GM12878 (cell line): Measurements from ENCODE around the gene HAO1. TPM values are rescaled to one million over a fixed set of nuclear protein-coding genes. Genes with fewer than 3 reads are reported as not detected.

Experiments used
- ATAC-seq: fragments of 200-7000 bp; cut with Tn5 transposase; 3 replicates; pipeline ENCODE4 v1.9.1; 2020; ENCODE audit warnings: mild to moderate bottlenecking, moderate library complexity
- BruUV-seq: library from RNA; stranded (reverse); fragments of 400-500 nt; replicated peaks from 2 replicates; lab custom pipeline; 2021; lab: Mats Ljungman, UMichigan
- CTCF ChIA-PET: fragments of 300-600 bp; sonication (Branson Sonifier 250); formaldehyde crosslinking; extraction: SDS; loops from one replicate; lab custom pipeline; 2021; ENCODE audit warnings: inconsistent platforms; lab: Yijun Ruan, JAX
- POLR2A ChIA-PET: fragments of 350-600 bp; formaldehyde crosslinking; extraction: SDS; loops from one replicate; lab custom pipeline; 2021; ENCODE audit warnings: inconsistent platforms; lab: Charles Lee
- RAD21 ChIA-PET: fragments of 300-600 bp; sonication (Branson Sonifier 250); formaldehyde crosslinking; loops from one replicate; lab custom pipeline; 2023; ENCODE audit warnings: antibody characterized with exemption; ENCODE audit not compliant: unreplicated experiment; lab: Charles Lee
- SMC1A ChIA-PET: fragments of 300-600 bp; sonication (Branson Sonifier 250); formaldehyde crosslinking; loops from one replicate; lab custom pipeline; 2023; ENCODE audit not compliant: unreplicated experiment, uncharacterized antibody; lab: Charles Lee
- DNase-seq: peaks from one replicate; pipeline ENCODE4 v3.0.0-alpha.2; 2011; ENCODE audit warnings: low read depth, low spot score
- FAIRE-seq: peaks from 3 replicates; lab custom pipeline; 2011; peaks lifted over from hg19 to GRCh38; lab: Jason Lieb, UNC
- H2AFZ ChIP-seq: 2 replicates; pipeline ENCODE4 v1.6.0; 2011; ENCODE audit warnings: low read depth, low read length, control low read depth; ENCODE audit not compliant: control insufficient read depth
- H3K27ac ChIP-seq: 2 replicates; pipeline ENCODE4 v1.5.1; 2011; ENCODE audit warnings: control low read depth; ENCODE audit not compliant: control insufficient read depth, insufficient read depth
- H3K27me3 ChIP-seq, 2 experiments: replicated peaks in 1 of 2; 2 replicates each; pipeline versions ENCODE4 v1.6.0 to v1.6.1; 2011; ENCODE audit warnings: low read length in 1 of 2; ENCODE audit not compliant: control insufficient read depth in 2 of 2, insufficient read depth in 2 of 2
- H3K36me3 ChIP-seq, 2 experiments: 2 replicates each; pipeline ENCODE4 v1.5.1; 2011; ENCODE audit warnings: low read length in 1 of 2; ENCODE audit not compliant: control insufficient read depth in 2 of 2, insufficient read depth in 2 of 2
- H3K4me1 ChIP-seq: 2 replicates; pipeline ENCODE4 v1.6.1; 2011; ENCODE audit warnings: mild to moderate bottlenecking, low read length, moderate library complexity, mixed read lengths; ENCODE audit not compliant: control insufficient read depth, insufficient read depth
- H3K4me2 ChIP-seq: 2 replicates; pipeline ENCODE4 v1.6.0; 2011; ENCODE audit warnings: control low read depth; ENCODE audit not compliant: control insufficient read depth, insufficient read depth
- H3K4me3 ChIP-seq: fragments of 200-600 bp; sonication (generic); 2 replicates; pipeline ENCODE4 v1.5.1; 2016
- H3K79me2 ChIP-seq: 2 replicates; pipeline ENCODE4 v1.6.0; 2011; ENCODE audit warnings: low read length; ENCODE audit not compliant: control insufficient read depth, insufficient read depth
- H3K9ac ChIP-seq: 2 replicates; pipeline ENCODE4 v1.8.0; 2011; ENCODE audit warnings: low read length, control low read depth, mixed read lengths; ENCODE audit not compliant: control insufficient read depth, insufficient read depth
- H3K9me3 ChIP-seq: replicated peaks from 3 replicates; pipeline ENCODE4 v1.5.1; 2011; ENCODE audit warnings: mild to moderate bottlenecking, low read length; ENCODE audit not compliant: control insufficient read depth, insufficient read depth
- H4K20me1 ChIP-seq: 2 replicates; pipeline ENCODE4 v1.6.0; 2011; ENCODE audit not compliant: control insufficient read depth, insufficient read depth
- CBX5 ChIP-seq: sonication (generic); IDR thresholded peaks from 2 replicates; pipeline ENCODE4 v1.6.1; 2016; ENCODE audit warnings: low read depth, moderate library complexity, mild to moderate bottlenecking, inconsistent platforms
- DPF2 ChIP-seq: fragments of 450-650 bp; IDR thresholded peaks from 2 replicates; pipeline ENCODE4 v1.6.1; 2017; ENCODE audit warnings: mild to moderate bottlenecking
- HCFC1 ChIP-seq: fragments of 150-350 bp; IDR thresholded peaks from 2 replicates; pipeline ENCODE4 v1.6.1; 2014; ENCODE audit warnings: low read length
- MTA3 ChIP-seq: IDR thresholded peaks from 2 replicates; pipeline ENCODE4 v1.6.1; 2012; ENCODE audit warnings: low read length, inconsistent platforms, borderline replicate concordance
- RFX5 ChIP-seq: IDR thresholded peaks from 2 replicates; pipeline ENCODE4 v1.6.1; 2011; ENCODE audit warnings: low read depth, low read length, improper control_type of control experiment
- SIN3A ChIP-seq: IDR thresholded peaks from 2 replicates; pipeline ENCODE4 v1.6.1; 2012; ENCODE audit warnings: low read depth, low read length, improper control_type of control experiment
- WGBS: methylation state at CpG from one replicate; pipeline ENCODE4 v1.1.6; 2016; ENCODE audit warnings: low lambda C conversion rate; ENCODE audit not compliant: insufficient replicate concordance, insufficient coverage; ENCODE audit errors: missing lambda C conversion rate; 5-methylcytosine and 5-hydroxymethylcytosine counted together
- in situ Hi-C: fragments of 300-500 bp; cut with MboI; formaldehyde crosslinking; loops from 9 replicates; pipeline ENCODE4 v1.14.3; 2018; ENCODE audit warnings: mixed read lengths
- intact Hi-C: fragments of 100-400 bp; cut with micrococcal nuclease; formaldehyde crosslinking; loops from one replicate; pipeline ENCODE4 v1.14.2; 2022; ENCODE audit not compliant: unreplicated experiment
- polyA plus RNA-seq, 11 experiments: library from polyadenylated mRNA; depleted of rRNA in 4 of 11; unstranded in 6 of 11; stranded (reverse) in 5 of 11; fragments of >200 nt; fragmentation: Nextera tagmentation in 4 of 11; fragmentation: Illumina TruSeq in 1 of 11; extraction: Ambion mirVana in 4 of 11; extraction: Trizol in 1 of 11; gene quantifications; 1 replicate in 1 of 11; 2 replicates in 10 of 11; pipeline versions ENCODE4 v1.2.1 to v1.2.3, GENCODE V29; 2011 to 2016; ENCODE audit warnings: inconsistent platforms in 2 of 11, missing spikeins in 2 of 11, low read depth in 1 of 11
- total RNA-seq, 4 experiments: library from RNA; depleted of rRNA in 3 of 4; stranded (reverse); fragments of >200 nt in 3 of 4; fragmentation: Illumina TruSeq in 1 of 4; extraction: Trizol in 1 of 4; gene quantifications; 2 replicates each; pipeline versions ENCODE4 v1.2.1 to v1.2.3, GENCODE V29; 2013 to 2021
- TF ChIP-seq, protein P1 (sequence below): IDR thresholded peaks from 2 replicates; pipeline ENCODE4 v1.6.1; 2012; ENCODE audit warnings: improper control_type of control experiment, low read depth, low read length; ENCODE audit not compliant: insufficient replicate concordance
- TF ChIP-seq, protein P2 (sequence below): fragments of 450-650 bp; IDR thresholded peaks from 2 replicates; pipeline ENCODE4 v1.6.1; 2018; ENCODE audit warnings: mild to moderate bottlenecking, low read depth, moderate library complexity; ENCODE audit not compliant: partially characterized antibody

Gene HAO1
- total and polyA plus RNA-seq, 10 of the 15 experiments (the other 5 are each of a cell fraction or from before 2014, with no cell fraction given): 0.03 to 0.29 (median 0.05) TPM; not detected in 7

DNA sequence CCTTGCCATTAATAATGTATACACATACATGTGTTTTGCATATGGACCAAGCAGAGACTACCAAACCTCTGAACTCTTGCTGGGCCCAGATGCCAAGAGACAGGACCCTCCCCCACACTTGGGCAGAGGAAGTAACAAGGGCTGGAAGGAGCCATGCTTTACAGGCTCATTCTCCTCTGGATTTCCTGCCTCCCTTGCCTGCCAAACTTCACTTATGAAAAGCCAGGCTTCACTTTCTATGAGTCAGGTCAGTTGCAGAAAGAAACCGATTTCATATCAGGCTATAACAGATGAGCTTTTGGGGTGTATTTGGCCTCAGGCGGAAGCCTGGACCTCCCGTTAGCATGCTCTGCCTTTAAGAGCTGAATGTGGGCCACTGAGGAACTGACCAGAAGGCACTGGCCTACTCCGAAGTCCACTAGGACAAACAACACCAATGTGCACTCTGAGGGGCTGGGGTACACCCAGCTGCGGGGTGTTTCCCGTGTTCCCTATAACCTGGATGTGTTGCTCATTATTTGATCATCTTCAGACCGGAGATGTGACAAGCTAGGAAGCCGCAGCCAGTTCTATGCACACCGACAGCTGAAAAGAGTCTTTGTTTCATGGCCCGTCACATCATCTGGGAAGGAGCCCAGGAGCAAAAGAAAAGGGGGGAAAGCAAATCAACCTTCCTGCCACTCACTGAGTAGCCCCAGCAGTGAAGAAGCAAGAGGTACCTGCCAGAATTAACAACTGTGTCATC is 28.5 kb downstream of the HAO1 start:
- H3K27me3 ChIP-seq: no peaks in the 10 kb centered on the region
- H3K4me3 ChIP-seq: no peak overlapping the region
- H3K9ac ChIP-seq: no peak overlapping the region
- CTCF ChIA-PET: interaction anchor here (0.7 kb wide), 1 partner anchor 56 kb away, joined by 3 read pairs; no protein-coding TSS in a partner anchor
- WGBS: 33% methylated on average over 10 of the region's 10 CpGs
- intact Hi-C loops (no loop called here), in situ Hi-C loops (no loop called here)
- BruUV-seq: no TSS peak
- no peak overlapping the region for H2AFZ ChIP-seq
- no peak for TF ChIP-seq HCFC1
- no peak for TF ChIP-seq MTA3
- no peak for TF ChIP-seq DPF2
- TF ChIP-seq, protein P1, sequence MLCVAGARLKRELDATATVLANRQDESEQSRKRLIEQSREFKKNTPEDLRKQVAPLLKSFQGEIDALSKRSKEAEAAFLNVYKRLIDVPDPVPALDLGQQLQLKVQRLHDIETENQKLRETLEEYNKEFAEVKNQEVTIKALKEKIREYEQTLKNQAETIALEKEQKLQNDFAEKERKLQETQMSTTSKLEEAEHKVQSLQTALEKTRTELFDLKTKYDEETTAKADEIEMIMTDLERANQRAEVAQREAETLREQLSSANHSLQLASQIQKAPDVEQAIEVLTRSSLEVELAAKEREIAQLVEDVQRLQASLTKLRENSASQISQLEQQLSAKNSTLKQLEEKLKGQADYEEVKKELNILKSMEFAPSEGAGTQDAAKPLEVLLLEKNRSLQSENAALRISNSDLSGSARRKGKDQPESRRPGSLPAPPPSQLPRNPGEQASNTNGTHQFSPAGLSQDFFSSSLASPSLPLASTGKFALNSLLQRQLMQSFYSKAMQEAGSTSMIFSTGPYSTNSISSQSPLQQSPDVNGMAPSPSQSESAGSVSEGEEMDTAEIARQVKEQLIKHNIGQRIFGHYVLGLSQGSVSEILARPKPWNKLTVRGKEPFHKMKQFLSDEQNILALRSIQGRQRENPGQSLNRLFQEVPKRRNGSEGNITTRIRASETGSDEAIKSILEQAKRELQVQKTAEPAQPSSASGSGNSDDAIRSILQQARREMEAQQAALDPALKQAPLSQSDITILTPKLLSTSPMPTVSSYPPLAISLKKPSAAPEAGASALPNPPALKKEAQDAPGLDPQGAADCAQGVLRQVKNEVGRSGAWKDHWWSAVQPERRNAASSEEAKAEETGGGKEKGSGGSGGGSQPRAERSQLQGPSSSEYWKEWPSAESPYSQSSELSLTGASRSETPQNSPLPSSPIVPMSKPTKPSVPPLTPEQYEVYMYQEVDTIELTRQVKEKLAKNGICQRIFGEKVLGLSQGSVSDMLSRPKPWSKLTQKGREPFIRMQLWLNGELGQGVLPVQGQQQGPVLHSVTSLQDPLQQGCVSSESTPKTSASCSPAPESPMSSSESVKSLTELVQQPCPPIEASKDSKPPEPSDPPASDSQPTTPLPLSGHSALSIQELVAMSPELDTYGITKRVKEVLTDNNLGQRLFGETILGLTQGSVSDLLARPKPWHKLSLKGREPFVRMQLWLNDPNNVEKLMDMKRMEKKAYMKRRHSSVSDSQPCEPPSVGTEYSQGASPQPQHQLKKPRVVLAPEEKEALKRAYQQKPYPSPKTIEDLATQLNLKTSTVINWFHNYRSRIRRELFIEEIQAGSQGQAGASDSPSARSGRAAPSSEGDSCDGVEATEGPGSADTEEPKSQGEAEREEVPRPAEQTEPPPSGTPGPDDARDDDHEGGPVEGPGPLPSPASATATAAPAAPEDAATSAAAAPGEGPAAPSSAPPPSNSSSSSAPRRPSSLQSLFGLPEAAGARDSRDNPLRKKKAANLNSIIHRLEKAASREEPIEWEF: no peak
- TF ChIP-seq, protein P2, sequence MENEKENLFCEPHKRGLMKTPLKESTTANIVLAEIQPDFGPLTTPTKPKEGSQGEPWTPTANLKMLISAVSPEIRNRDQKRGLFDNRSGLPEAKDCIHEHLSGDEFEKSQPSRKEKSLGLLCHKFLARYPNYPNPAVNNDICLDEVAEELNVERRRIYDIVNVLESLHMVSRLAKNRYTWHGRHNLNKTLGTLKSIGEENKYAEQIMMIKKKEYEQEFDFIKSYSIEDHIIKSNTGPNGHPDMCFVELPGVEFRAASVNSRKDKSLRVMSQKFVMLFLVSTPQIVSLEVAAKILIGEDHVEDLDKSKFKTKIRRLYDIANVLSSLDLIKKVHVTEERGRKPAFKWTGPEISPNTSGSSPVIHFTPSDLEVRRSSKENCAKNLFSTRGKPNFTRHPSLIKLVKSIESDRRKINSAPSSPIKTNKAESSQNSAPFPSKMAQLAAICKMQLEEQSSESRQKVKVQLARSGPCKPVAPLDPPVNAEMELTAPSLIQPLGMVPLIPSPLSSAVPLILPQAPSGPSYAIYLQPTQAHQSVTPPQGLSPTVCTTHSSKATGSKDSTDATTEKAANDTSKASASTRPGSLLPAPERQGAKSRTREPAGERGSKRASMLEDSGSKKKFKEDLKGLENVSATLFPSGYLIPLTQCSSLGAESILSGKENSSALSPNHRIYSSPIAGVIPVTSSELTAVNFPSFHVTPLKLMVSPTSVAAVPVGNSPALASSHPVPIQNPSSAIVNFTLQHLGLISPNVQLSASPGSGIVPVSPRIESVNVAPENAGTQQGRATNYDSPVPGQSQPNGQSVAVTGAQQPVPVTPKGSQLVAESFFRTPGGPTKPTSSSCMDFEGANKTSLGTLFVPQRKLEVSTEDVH: no peak
- TF ChIP-seq CBX5: no peak
- no peak for TF ChIP-seq RFX5
- TF ChIP-seq SIN3A: no peak
- H4K20me1 ChIP-seq: no peaks in the 10 kb centered on the region
- no peak overlapping the region for H3K4me2 ChIP-seq
- RAD21 ChIA-PET: no interaction called here
- POLR2A ChIA-PET: no interaction called here
- DNase-seq (no peak), ATAC-seq (no peak), FAIRE-seq (no peak)
- no peaks in the 10 kb centered on the region for H3K79me2 ChIP-seq
- no peaks in the 10 kb centered on the region for H3K36me3 ChIP-seq
- H3K9me3 ChIP-seq: no peaks in the 10 kb centered on the region
- SMC1A ChIA-PET: no interaction called here
- H3K27ac ChIP-seq: no peak overlapping the region
- H3K4me1 ChIP-seq: no peaks in the 10 kb centered on the region
